CD14-positive monocyte (primary cell): ENCODE measurements around the gene ATE1. TPM values are rescaled to one million over a fixed set of nuclear protein-coding genes. Genes with fewer than 3 reads are reported as not detected.

Source experiments
- DNase-seq, 3 donors: peaks; one replicate each; pipeline ENCODE4 v3.0.0-alpha.2; 2011 to 2022
- H2AFZ ChIP-seq: 2 replicates; pipeline ENCODE4 v1.6.0; 2012; ENCODE audit warnings: mild to moderate bottlenecking, low read depth, low read length, inconsistent platforms; ENCODE audit not compliant: insufficient read depth, poor library complexity, severe bottlenecking
- H3K27ac ChIP-seq, 2 donors: 1 replicate in 1 of 2; 2 replicates in 1 of 2; pipeline ENCODE4 v1.5.1; 2012 to 2013; ENCODE audit warnings: low read length in 2 of 2, control low read depth in 1 of 2, inconsistent platforms in 1 of 2, low read depth in 1 of 2, mild to moderate bottlenecking in 1 of 2
- H3K27me3 ChIP-seq, 2 donors: one replicate each; pipeline versions ENCODE4 v1.6.0 to v1.6.1; 2011 to 2013; ENCODE audit warnings: low read length in 2 of 2; ENCODE audit not compliant: control insufficient read depth in 2 of 2, insufficient read depth in 2 of 2
- H3K36me3 ChIP-seq, 2 donors: replicated peaks in 1 of 2; 1 replicate in 1 of 2; 2 replicates in 1 of 2; pipeline versions ENCODE4 v1.5.1 to v1.6.1; 2012 to 2013; ENCODE audit warnings: low read length in 2 of 2, control low read depth in 1 of 2, inconsistent platforms in 1 of 2, mild to moderate bottlenecking in 1 of 2; ENCODE audit not compliant: insufficient read depth in 2 of 2, control insufficient read depth in 1 of 2
- H3K4me1 ChIP-seq, 2 donors: 1 replicate in 1 of 2; 2 replicates in 1 of 2; pipeline versions ENCODE4 v1.5.1 to v1.6.1; 2012 to 2013; ENCODE audit warnings: low read length in 2 of 2, control low read depth in 1 of 2, inconsistent platforms in 1 of 2, mild to moderate bottlenecking in 1 of 2, moderate library complexity in 1 of 2; ENCODE audit not compliant: insufficient read depth in 2 of 2, control insufficient read depth in 1 of 2
- H3K4me2 ChIP-seq: replicated peaks from 2 replicates; pipeline ENCODE3; 2012; ENCODE audit warnings: low read length, moderate library complexity, mild to moderate bottlenecking; ENCODE audit not compliant: poor library complexity, severe bottlenecking; ENCODE audit errors: extremely low read depth
- H3K4me3 ChIP-seq, 3 experiments: fragments of 200-600 bp in 1 of 3; sonication (generic) in 1 of 3; replicated peaks in 1 of 3; 1 replicate in 2 of 3; 2 replicates in 1 of 3; pipeline ENCODE4 v1.5.1; 2011 to 2013; ENCODE audit warnings: low read length in 3 of 3, mild to moderate bottlenecking in 3 of 3, control low read depth in 2 of 3, low read depth in 2 of 3, inconsistent platforms in 1 of 3, moderate library complexity in 1 of 3
- H3K79me2 ChIP-seq: 2 replicates; pipeline ENCODE4 v1.6.0; 2012; ENCODE audit warnings: mild to moderate bottlenecking, control low read depth, inconsistent platforms, low read length, moderate library complexity; ENCODE audit not compliant: insufficient read depth
- H3K9ac ChIP-seq: 2 replicates; pipeline ENCODE4 v1.6.0; 2017; ENCODE audit warnings: low read length, mild to moderate bottlenecking; ENCODE audit not compliant: insufficient read depth, poor library complexity, severe bottlenecking
- H3K9me3 ChIP-seq, 2 donors: replicated peaks in 1 of 2; 1 replicate in 1 of 2; 2 replicates in 1 of 2; pipeline versions ENCODE4 v1.5.1 to v1.6.1; 2012 to 2013; ENCODE audit warnings: low read length in 2 of 2, control low read depth in 1 of 2; ENCODE audit not compliant: control insufficient read depth in 1 of 2, insufficient read depth in 1 of 2
- H4K20me1 ChIP-seq: 2 replicates; pipeline ENCODE4 v1.6.0; 2012; ENCODE audit warnings: mild to moderate bottlenecking, low read length, control low read depth, moderate library complexity; ENCODE audit not compliant: insufficient read depth
- H3K27ac Mint-ChIP-seq, 7 donors: one replicate each; pipeline ENCODE4 v1.8.0; 2020; ENCODE audit warnings: mild to moderate bottlenecking in 7 of 7, mixed read lengths in 7 of 7, moderate library complexity in 6 of 7, inconsistent platforms in 2 of 7
- H3K27me3 Mint-ChIP-seq, 3 donors: one replicate each; pipeline ENCODE4 v1.8.0; 2021 to 2022; ENCODE audit warnings: low read depth in 3 of 3, mild to moderate bottlenecking in 3 of 3, mixed read lengths in 3 of 3, moderate library complexity in 3 of 3, inconsistent platforms in 1 of 3
- H3K36me3 Mint-ChIP-seq, 2 donors: one replicate each; pipeline ENCODE4 v1.8.0; 2020; ENCODE audit warnings: mixed read lengths in 2 of 2, inconsistent platforms in 1 of 2, mild to moderate bottlenecking in 1 of 2
- H3K4me1 Mint-ChIP-seq: one replicate; pipeline ENCODE4 v1.8.0; 2020; ENCODE audit warnings: mild to moderate bottlenecking, mixed read lengths
- H3K4me3 Mint-ChIP-seq, 2 donors: one replicate each; pipeline ENCODE4 v1.8.0; 2020; ENCODE audit warnings: mild to moderate bottlenecking in 2 of 2, mixed read lengths in 2 of 2, moderate library complexity in 1 of 2
- H3K9me3 Mint-ChIP-seq, 7 donors: one replicate each; pipeline ENCODE4 v1.8.0; 2020 to 2022; ENCODE audit warnings: mixed read lengths in 7 of 7, mild to moderate bottlenecking in 6 of 7, moderate library complexity in 6 of 7, inconsistent platforms in 2 of 7
- WGBS: methylation state at CpG from one replicate; pipeline ENCODE4 v1.1.5; 2013; ENCODE audit warnings: missing lambda C conversion rate; ENCODE audit not compliant: insufficient coverage; 5-methylcytosine and 5-hydroxymethylcytosine counted together
- intact Hi-C, 2 donors: fragments of 100-400 bp; cut with micrococcal nuclease; formaldehyde crosslinking; loops; one replicate each; pipeline versions ENCODE4 v1.15.0 to v1.15.1; 2023
- polyA plus RNA-seq, 3 donors: library from polyadenylated mRNA; depleted of rRNA in 1 of 3; unstranded in 2 of 3; stranded (reverse) in 1 of 3; fragments of 300-500 nt in 2 of 3; fragments of >200 nt in 1 of 3; fragmentation: Illumina TruSeq in 2 of 3; gene quantifications; 1 replicate in 2 of 3; 2 replicates in 1 of 3; pipeline ENCODE4 v1.2.3, GENCODE V29; 2012 to 2021
- TF ChIP-seq, protein P1 (sequence below): fragments of 200-600 bp; IDR thresholded peaks from one replicate; pipeline ENCODE4 v1.8.0; 2022; ENCODE audit warnings: antibody characterized with exemption, mild to moderate bottlenecking

Gene ATE1
- polyA plus RNA-seq, 3 donors, result 9.2 to 19.5 (median 15.8) TPM

DNA sequence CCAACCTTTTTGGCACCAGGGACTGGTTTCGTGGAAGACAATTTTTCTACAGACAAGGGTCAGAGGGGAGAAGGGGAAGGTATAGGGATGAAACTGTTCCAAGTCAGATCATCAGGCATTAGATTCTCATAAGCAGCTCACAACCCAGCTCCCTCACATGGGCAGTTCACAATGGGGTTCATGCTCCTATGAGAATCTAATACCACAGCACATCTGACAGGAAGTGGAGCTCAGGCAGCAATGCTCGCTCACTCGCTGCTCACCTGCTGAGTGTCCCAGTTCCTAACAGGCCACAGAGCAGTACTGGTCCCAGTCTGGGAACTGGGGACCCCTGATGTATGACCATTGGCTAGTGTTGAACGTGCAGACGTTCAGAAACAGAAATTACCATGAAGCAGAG, 63.7 kb downstream of the ATE1 start:
- H3K36me3 Mint-ChIP-seq, result peaks cover 28 to 38% of the 10 kb centered on the region in 2 donors
- Histone ChIP-seq H3K9ac (no peak overlapping the region), H3K9me3 (no peaks in the 10 kb centered on the region), H2AFZ (no peak overlapping the region), H3K4me2 (no peak overlapping the region), H3K27me3 (no peaks in the 10 kb centered on the region), H3K79me2 (no peaks in the 10 kb centered on the region), H3K4me3 (no peak overlapping the region), H3K36me3 (peaks cover 13 to 19% of the 10 kb centered on the region in 2 donors), H4K20me1 (no peaks in the 10 kb centered on the region), H3K4me1 (no peaks in the 10 kb centered on the region), H3K27ac (no peak overlapping the region)
- no peak overlapping the region for H3K27ac Mint-ChIP-seq
- no peaks in the 10 kb centered on the region for H3K9me3 Mint-ChIP-seq
- H3K4me3 Mint-ChIP-seq, result no peak overlapping the region
- peaks cover 0 to 3% (median 2%) of the 10 kb centered on the region in 3 donors for H3K27me3 Mint-ChIP-seq
- WGBS, result 41% methylated on average over 2 of the region's 5 CpGs
- intact Hi-C loops, result no loop called here
- no peak for DNase-seq
- TF ChIP-seq, protein P1, sequence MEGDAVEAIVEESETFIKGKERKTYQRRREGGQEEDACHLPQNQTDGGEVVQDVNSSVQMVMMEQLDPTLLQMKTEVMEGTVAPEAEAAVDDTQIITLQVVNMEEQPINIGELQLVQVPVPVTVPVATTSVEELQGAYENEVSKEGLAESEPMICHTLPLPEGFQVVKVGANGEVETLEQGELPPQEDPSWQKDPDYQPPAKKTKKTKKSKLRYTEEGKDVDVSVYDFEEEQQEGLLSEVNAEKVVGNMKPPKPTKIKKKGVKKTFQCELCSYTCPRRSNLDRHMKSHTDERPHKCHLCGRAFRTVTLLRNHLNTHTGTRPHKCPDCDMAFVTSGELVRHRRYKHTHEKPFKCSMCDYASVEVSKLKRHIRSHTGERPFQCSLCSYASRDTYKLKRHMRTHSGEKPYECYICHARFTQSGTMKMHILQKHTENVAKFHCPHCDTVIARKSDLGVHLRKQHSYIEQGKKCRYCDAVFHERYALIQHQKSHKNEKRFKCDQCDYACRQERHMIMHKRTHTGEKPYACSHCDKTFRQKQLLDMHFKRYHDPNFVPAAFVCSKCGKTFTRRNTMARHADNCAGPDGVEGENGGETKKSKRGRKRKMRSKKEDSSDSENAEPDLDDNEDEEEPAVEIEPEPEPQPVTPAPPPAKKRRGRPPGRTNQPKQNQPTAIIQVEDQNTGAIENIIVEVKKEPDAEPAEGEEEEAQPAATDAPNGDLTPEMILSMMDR, result no peak
- H3K4me1 Mint-ChIP-seq, result peaks cover 2% of the 10 kb centered on the region

DNA sequence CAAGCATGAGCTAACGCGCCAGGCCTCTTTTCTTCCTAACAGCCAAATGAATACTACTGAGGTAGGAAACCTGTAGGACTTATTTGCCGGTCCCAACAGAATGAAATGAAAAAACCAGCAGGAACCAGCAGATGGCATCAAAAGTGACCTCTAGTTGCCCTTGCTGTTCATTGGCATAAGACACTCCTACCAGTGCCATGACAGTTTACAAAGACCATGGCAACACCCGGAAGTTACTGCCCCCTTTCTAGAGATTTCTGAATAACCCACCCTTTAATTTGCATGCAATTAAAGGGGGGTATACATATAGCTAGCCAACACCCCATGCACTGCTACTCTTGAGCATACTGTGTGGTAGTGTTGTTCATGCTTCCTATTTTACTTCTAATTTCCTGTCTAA, 65.2 kb downstream of the ATE1 start:
- Mint-ChIP-seq H3K36me3 (peaks cover 21 to 35% of the 10 kb centered on the region in 2 donors), H3K27me3 (peaks cover 0 to 3% (median 2%) of the 10 kb centered on the region in 3 donors), H3K27ac (no peak overlapping the region), H3K4me1 (peaks cover 2% of the 10 kb centered on the region), H3K9me3 (peaks cover 0 to 3% (median 0%) of the 10 kb centered on the region in 7 donors), H3K4me3 (no peak overlapping the region)
- H3K36me3 ChIP-seq, result peaks cover 6 to 12% of the 10 kb centered on the region in 2 donors
- no peaks in the 10 kb centered on the region for H3K27me3 ChIP-seq
- TF ChIP-seq, protein P1, result no peak
- 100% methylated on average over 3 of the region's 4 CpGs for WGBS
- H4K20me1 ChIP-seq, result no peaks in the 10 kb centered on the region
- H3K79me2 ChIP-seq, result no peaks in the 10 kb centered on the region
- no peak for DNase-seq
- no peak overlapping the region for H3K9ac ChIP-seq
- no peak overlapping the region for H3K4me2 ChIP-seq
- H2AFZ ChIP-seq, result no peak overlapping the region
- H3K9me3 ChIP-seq, result no peaks in the 10 kb centered on the region
- no peak overlapping the region for H3K27ac ChIP-seq
- H3K4me1 ChIP-seq, result no peaks in the 10 kb centered on the region
- intact Hi-C loops, result no loop called here
- no peak overlapping the region for H3K4me3 ChIP-seq
